Colonic mucosa (tissue), 4 donors: ENCODE results near the gene PPP2R5B. TPM values are rescaled to one million over a fixed set of nuclear protein-coding genes. Genes with fewer than 3 reads are reported as not detected.

ENCODE experiments used
- DNase-seq: peaks from one replicate; pipeline ENCODE4 v3.0.0-alpha.2; 2020
- H3K27ac ChIP-seq: fragments of 200-600 bp; one replicate; pipeline ENCODE4 v1.8.0; 2021
- H3K27me3 ChIP-seq: fragments of 200-600 bp; one replicate; pipeline ENCODE4 v1.8.0; 2021
- H3K36me3 ChIP-seq: fragments of 200-600 bp; one replicate; pipeline ENCODE4 v1.8.0; 2021
- H3K4me1 ChIP-seq: fragments of 200-600 bp; one replicate; pipeline ENCODE4 v1.8.0; 2021; ENCODE audit warnings: mild to moderate bottlenecking
- H3K4me3 ChIP-seq: fragments of 200-600 bp; one replicate; pipeline ENCODE4 v1.8.0; 2021
- H3K9ac ChIP-seq, 2 donors: one replicate each; pipeline ENCODE4 v1.7.0; 2013; ENCODE audit warnings: control low read depth in 2 of 2, low read depth in 2 of 2, low read length in 2 of 2
- H3K9me3 ChIP-seq: fragments of 200-600 bp; one replicate; pipeline ENCODE4 v1.8.0; 2021
- CTCF ChIP-seq: fragments of 200-600 bp; IDR thresholded peaks from one replicate; pipeline ENCODE4 v1.8.0; 2022; ENCODE audit warnings: antibody characterized with exemption, mild to moderate bottlenecking
- intact Hi-C: fragments of 100-400 bp; cut with DNase I; formaldehyde crosslinking; loops from one replicate; pipeline ENCODE4 v1.14.1; 2022
- total RNA-seq, 2 donors: library from RNA; stranded (reverse); fragmentation: NEBNext Ultra II Directional in 1 of 2; extraction: Animal tissue kit (Norgen Biotek cat#: 25700) in 1 of 2; gene quantifications; one replicate each; pipeline ENCODE4 v1.2.1, GENCODE V29; 2021
- donor health status: healthy.
- donor health status: DM: no; HTN: no; CAD: no.
- donor health status: DM: no; HTN: no; CAD: no.

PPP2R5B gene
- total RNA-seq, 2 donors from 2014 or later, result 18.6 to 36.1 TPM

GRCh38 chr11:64960719-64961118 is 36.2 kb downstream of the PPP2R5B start:
- no peak for DNase-seq

GRCh38 chr11:64963072-64963631 is 38.7 kb downstream of the PPP2R5B start:
- Histone ChIP-seq H3K4me3 (no peak overlapping the region), H3K9ac (no peak overlapping the region), H3K27me3 (no peaks in the 10 kb centered on the region), H3K27ac (no peak overlapping the region), H3K4me1 (no peaks in the 10 kb centered on the region), H3K36me3 (no peaks in the 10 kb centered on the region), H3K9me3 (no peaks in the 10 kb centered on the region)
- DNase-seq, result no peak
- intact Hi-C loops, result no loop called here
- no peak for TF ChIP-seq CTCF

More at GRCh38 chr11:64960719-64961118, 36.2 kb downstream of the PPP2R5B start:
- Histone ChIP-seq H3K9me3 (no peaks in the 10 kb centered on the region), H3K27ac (no peak overlapping the region), H3K4me3 (no peak overlapping the region), H3K27me3 (no peaks in the 10 kb centered on the region), H3K9ac (no peak overlapping the region), H3K36me3 (no peaks in the 10 kb centered on the region), H3K4me1 (no peaks in the 10 kb centered on the region)
- no peak for TF ChIP-seq CTCF
- intact Hi-C loops, result no loop called here

- H3K4me3 ChIP-seq, result no peak overlapping the region
- TF ChIP-seq CTCF, result no peak
- intact Hi-C loops, result no loop called here
- no peak overlapping the region for H3K27ac ChIP-seq
- no peaks in the 10 kb centered on the region for H3K9me3 ChIP-seq
- DNase-seq, result no peak
- no peak overlapping the region for H3K9ac ChIP-seq
- peaks cover 8% of the 10 kb centered on the region for H3K4me1 ChIP-seq
- H3K27me3 ChIP-seq, result no peaks in the 10 kb centered on the region
- no peaks in the 10 kb centered on the region for H3K36me3 ChIP-seq
These were observed 42.9 kb downstream of the PPP2R5B start for GRCh38 chr11:64967375-64967774.

GRCh38 chr11:64969209-64969608 is 44.7 kb downstream of the PPP2R5B start:
- Histone ChIP-seq H3K4me1 (peaks cover 8% of the 10 kb centered on the region), H3K9me3 (no peaks in the 10 kb centered on the region), H3K4me3 (no peak overlapping the region), H3K27ac (peak overlapping the region; percentile 81), H3K36me3 (no peaks in the 10 kb centered on the region), H3K27me3 (no peaks in the 10 kb centered on the region), H3K9ac (peak overlapping the region in 1 of 2 donors; percentile 40)
- intact Hi-C loops, result no loop called here
- TF ChIP-seq CTCF, result no peak
- DNase-seq, result peak; percentile 45

GRCh38 chr11:64970731-64971151 is 46.3 kb downstream of the PPP2R5B start:
- no peaks in the 10 kb centered on the region for H3K27me3 ChIP-seq
- peak overlapping the region; percentile 75 for H3K27ac ChIP-seq
- peaks cover 8% of the 10 kb centered on the region for H3K4me1 ChIP-seq
- H3K36me3 ChIP-seq, result no peaks in the 10 kb centered on the region
- H3K9me3 ChIP-seq, result no peaks in the 10 kb centered on the region
- intact Hi-C loops, result no loop called here
- no peak overlapping the region for H3K9ac ChIP-seq
- no peak overlapping the region for H3K4me3 ChIP-seq
- no peak for TF ChIP-seq CTCF
- DNase-seq, result peak; percentile 61
